Loucy (cell line): ENCODE results near the gene TNIP3.

Source experiments
- CTCF ChIP-seq: fragments of 200-600 bp; sonication (generic); conservative IDR thresholded peaks from 2 replicates; pipeline ENCODE4 v1.5.1; 2014; ENCODE audit warnings: mild to moderate bottlenecking, antibody characterized with exemption, low read length
- EZH2phosphoT487 ChIP-seq: fragments of 200-600 bp; IDR thresholded peaks from 2 replicates; pipeline ENCODE4 v1.6.1; 2018; ENCODE audit warnings: antibody characterized with exemption, mild to moderate bottlenecking, moderate library complexity, borderline replicate concordance

GRCh38 chr4:121100093-121100775 is 63.9 kb downstream of the TNIP3 start:
- TF ChIP-seq CTCF: no peak
- TF ChIP-seq EZH2phosphoT487: no peak
